Measurements from ENCODE around the gene ANXA11. TPM values are rescaled to one million over a fixed set of nuclear protein-coding genes. Genes with fewer than 3 reads are reported as not detected.

ANXA11 gene
- total RNA-seq, 4 donors from 2014 or later, result 134 to 247 (median 219) TPM

DNA sequence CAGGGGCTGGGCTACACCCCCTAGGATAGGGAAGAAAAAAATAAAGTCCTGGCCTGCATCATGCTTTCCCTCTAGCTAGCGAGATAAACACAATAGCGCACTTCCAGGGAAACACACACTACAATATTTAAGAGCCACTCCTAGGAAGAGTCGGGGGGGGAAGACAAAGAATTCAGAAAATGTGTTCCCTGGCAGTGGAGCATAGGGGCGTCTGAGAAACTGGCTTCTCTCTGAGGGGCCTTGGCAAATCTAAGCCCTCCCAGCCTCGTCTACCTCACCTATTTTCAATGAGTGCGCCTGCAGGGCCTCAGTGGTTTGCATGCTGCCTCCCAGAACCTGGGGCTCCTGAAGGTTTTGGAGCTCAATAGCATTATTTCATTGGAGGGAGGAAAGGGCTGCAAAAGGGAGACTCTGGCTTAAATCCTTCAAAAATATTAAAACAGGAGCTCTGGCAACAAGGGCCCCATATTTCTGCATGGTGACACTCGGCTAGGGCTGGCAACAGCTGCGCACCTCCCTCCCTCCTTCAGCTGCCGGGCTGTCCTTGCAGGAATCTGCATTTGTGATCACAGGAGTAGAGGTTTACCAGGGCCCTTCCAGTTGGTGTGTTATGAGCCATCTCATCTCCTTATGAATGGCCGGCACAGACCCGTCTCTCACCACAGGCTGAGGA, 10.8 kb downstream of the ANXA11 start:
- intact Hi-C loops (cut with DNase I; ENCODE audit: low total_unique reads), result no loop called here
- TF ChIP-seq, protein P1, sequence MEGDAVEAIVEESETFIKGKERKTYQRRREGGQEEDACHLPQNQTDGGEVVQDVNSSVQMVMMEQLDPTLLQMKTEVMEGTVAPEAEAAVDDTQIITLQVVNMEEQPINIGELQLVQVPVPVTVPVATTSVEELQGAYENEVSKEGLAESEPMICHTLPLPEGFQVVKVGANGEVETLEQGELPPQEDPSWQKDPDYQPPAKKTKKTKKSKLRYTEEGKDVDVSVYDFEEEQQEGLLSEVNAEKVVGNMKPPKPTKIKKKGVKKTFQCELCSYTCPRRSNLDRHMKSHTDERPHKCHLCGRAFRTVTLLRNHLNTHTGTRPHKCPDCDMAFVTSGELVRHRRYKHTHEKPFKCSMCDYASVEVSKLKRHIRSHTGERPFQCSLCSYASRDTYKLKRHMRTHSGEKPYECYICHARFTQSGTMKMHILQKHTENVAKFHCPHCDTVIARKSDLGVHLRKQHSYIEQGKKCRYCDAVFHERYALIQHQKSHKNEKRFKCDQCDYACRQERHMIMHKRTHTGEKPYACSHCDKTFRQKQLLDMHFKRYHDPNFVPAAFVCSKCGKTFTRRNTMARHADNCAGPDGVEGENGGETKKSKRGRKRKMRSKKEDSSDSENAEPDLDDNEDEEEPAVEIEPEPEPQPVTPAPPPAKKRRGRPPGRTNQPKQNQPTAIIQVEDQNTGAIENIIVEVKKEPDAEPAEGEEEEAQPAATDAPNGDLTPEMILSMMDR (IDR thresholded peaks at IDR 0.05), result no peak
- TF ChIP-seq EP300 (IDR thresholded peaks at IDR 0.05; ENCODE audit: low read depth) (no peak), POLR2A (IDR thresholded peaks at IDR 0.05) (no peak), POLR2AphosphoS5 (IDR thresholded peaks at IDR 0.05) (no peak)
- 71% methylated on average over 10 of the region's 11 CpGs; no CpG with 5 or more reads in 1 of the 2 donors for WGBS, 2 donors (ENCODE audit: low coverage in 1 of 2)
- peak overlapping the region; percentile 89 to 100 (median 100) for H3K27ac ChIP-seq
- no peak overlapping the region for H3K4me3 ChIP-seq
- H3K36me3 ChIP-seq, result no peaks in the 10 kb centered on the region
- peaks cover 66 to 100% (median 84%) of the 10 kb centered on the region in 4 donors for H3K4me1 ChIP-seq
- no peaks in the 10 kb centered on the region for H3K27me3 ChIP-seq
- in situ Hi-C loops (cut with MboI; ENCODE audit: low pct_ligation_motif_present in 1 of 4, low pct_unique_long_range_greater_than_20kb in 1 of 4, low sequenced_read_pairs in 3 of 4), result no loop called here
- DNase-seq, result no peak
- no peaks in the 10 kb centered on the region for H3K9me3 ChIP-seq

DNA sequence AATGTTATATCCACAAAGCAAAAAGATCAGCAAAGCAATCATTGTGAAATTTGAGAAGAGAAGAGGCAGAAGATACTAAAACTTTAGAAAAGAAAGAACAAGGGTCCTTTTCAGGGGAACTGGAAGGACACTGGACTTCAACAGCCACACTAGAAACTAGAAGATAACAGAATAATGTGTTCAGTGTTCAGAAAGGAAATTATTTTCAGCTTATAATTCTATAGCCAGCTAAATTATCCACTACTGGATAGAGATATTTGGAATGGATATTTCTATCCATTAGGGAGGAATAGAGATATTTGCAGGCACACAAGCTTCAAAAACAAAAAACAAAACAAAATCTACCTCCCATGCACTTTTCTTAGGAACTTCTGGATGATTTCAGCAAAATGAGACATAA, 12.8 kb downstream of the ANXA11 start:
- Histone ChIP-seq H3K27me3 (no peaks in the 10 kb centered on the region), H3K9me3 (no peaks in the 10 kb centered on the region), H3K27ac (peak overlapping the region; percentile 78 to 100 (median 100)), H3K36me3 (no peaks in the 10 kb centered on the region), H3K4me3 (no peak overlapping the region), H3K4me1 (peaks cover 71 to 100% (median 87%) of the 10 kb centered on the region in 4 donors)
- TF ChIP-seq, protein P1 (IDR thresholded peaks at IDR 0.05), result no peak
- no peak for TF ChIP-seq EP300 (IDR thresholded peaks at IDR 0.05; ENCODE audit: low read depth)
- no peak for TF ChIP-seq POLR2AphosphoS5 (IDR thresholded peaks at IDR 0.05)
- TF ChIP-seq POLR2A (IDR thresholded peaks at IDR 0.05), result no peak
- intact Hi-C loops (cut with DNase I; ENCODE audit: low total_unique reads) (no loop called here), in situ Hi-C loops (cut with MboI; ENCODE audit: low pct_ligation_motif_present in 1 of 4, low pct_unique_long_range_greater_than_20kb in 1 of 4, low sequenced_read_pairs in 3 of 4) (no loop called here)
- DNase-seq, result no peak

DNA sequence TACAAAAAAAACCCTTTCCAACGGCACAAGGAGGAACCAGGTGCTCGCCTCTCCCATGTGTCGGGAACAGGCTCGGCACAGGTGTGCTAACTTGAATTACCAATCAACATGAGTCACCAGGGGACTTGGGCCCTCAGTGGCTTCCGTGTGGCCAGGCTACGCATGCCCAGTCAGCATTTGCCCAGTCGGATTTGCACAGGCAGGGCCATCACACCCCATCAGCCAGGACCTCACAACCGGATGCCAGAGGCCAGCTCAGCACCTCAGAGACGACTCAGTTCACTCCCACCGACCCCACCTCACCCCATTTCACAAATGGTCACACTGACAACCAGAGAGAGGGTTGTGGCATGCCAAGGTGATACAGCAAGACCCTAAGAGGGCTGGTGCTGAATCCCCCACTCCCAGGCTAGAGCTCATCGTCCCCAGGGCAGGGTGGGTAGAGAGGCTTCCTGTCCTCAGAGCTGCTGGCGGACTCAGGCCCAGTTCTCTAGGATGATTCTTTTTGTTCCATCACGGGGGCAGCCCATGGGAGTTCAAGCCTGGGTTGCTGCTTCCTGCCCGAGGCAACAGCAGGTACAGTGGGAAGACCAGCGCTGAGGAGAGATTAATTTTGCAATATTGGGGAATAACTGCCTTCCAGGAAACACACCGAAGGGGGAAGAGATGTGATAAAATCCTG, 13.6 kb downstream of the ANXA11 start:
- in situ Hi-C loops (cut with MboI; ENCODE audit: low pct_ligation_motif_present in 1 of 4, low pct_unique_long_range_greater_than_20kb in 1 of 4, low sequenced_read_pairs in 3 of 4) (no loop called here), intact Hi-C loops (cut with DNase I; ENCODE audit: low total_unique reads) (no loop called here)
- no peaks in the 10 kb centered on the region for H3K9me3 ChIP-seq
- H3K36me3 ChIP-seq, result no peaks in the 10 kb centered on the region
- peak overlapping the region; percentile 78 to 100 (median 100) for H3K27ac ChIP-seq
- DNase-seq, result peak; percentile 89
- H3K4me1 ChIP-seq, result peaks cover 69 to 100% (median 87%) of the 10 kb centered on the region in 4 donors
- TF ChIP-seq POLR2A (IDR thresholded peaks at IDR 0.05), result peak; percentile 59
- no peak for TF ChIP-seq EP300 (IDR thresholded peaks at IDR 0.05; ENCODE audit: low read depth)
- TF ChIP-seq POLR2AphosphoS5 (IDR thresholded peaks at IDR 0.05), result peak in 2 of 3 donors; percentile 80 to 86
- 48 to 54% methylated on average over 2 to 16 of the region's 16 CpGs for WGBS, 2 donors (ENCODE audit: low coverage in 1 of 2)
- H3K27me3 ChIP-seq, result no peaks in the 10 kb centered on the region
- no peak overlapping the region for H3K4me3 ChIP-seq

DNA sequence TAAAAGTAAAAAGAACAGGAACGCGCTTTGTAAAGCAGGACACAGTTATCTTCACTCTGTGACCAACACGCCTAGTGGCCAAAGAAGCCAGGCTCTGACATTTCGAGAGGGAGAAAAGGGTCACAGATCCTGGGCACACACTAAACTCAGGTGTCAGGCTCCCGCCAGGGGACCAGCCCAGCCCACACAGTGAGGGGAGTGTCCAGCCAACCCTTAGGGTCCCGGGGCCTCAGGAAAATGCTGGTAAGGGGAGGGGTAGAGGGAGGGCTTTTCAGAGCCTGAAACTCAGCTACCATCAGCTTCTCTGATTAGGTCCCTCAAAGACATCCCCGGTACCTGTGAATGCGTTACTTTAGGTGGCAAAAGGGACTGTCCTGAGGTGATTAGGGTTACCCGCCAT, 16.6 kb downstream of the ANXA11 start:
- intact Hi-C loops (cut with DNase I; ENCODE audit: low total_unique reads) (loop anchor here (5.0 kb wide), 1 partner anchor 1136 kb away; no protein-coding TSS in a partner anchor), in situ Hi-C loops (cut with MboI; ENCODE audit: low pct_ligation_motif_present in 1 of 4, low pct_unique_long_range_greater_than_20kb in 1 of 4, low sequenced_read_pairs in 3 of 4) (no loop called here)
- Histone ChIP-seq H3K4me3 (no peak overlapping the region), H3K9me3 (no peaks in the 10 kb centered on the region), H3K4me1 (peaks cover 64 to 92% (median 68%) of the 10 kb centered on the region in 4 donors), H3K27me3 (no peaks in the 10 kb centered on the region), H3K36me3 (no peaks in the 10 kb centered on the region), H3K27ac (peak overlapping the region; percentile 80 to 87 (median 82))
- 95 to 100% methylated on average over 2 to 9 of the region's 9 CpGs for WGBS, 2 donors (ENCODE audit: low coverage in 1 of 2)
- TF ChIP-seq POLR2A (IDR thresholded peaks at IDR 0.05) (no peak), POLR2AphosphoS5 (IDR thresholded peaks at IDR 0.05) (no peak)
- TF ChIP-seq, protein P1 (IDR thresholded peaks at IDR 0.05), result no peak
- DNase-seq, result no peak
